HCT116 (cell line): ENCODE measurements around the gene NOTO. TPM values are rescaled to one million over a fixed set of nuclear protein-coding genes. Genes with fewer than 3 reads are reported as not detected.

ENCODE experiments used
- ATAC-seq: fragments of 200-7000 bp; cut with Tn5 transposase; 2 replicates; pipeline ENCODE4 v1.9.1; 2020; ENCODE audit warnings: mild to moderate bottlenecking, moderate library complexity
- BruUV-seq: library from RNA; stranded (reverse); fragments of 400-500 nt; replicated peaks from 2 replicates; lab custom pipeline; 2021; lab: Mats Ljungman, UMichigan
- CTCF ChIA-PET: fragments of 300-600 bp; sonication (Branson Sonifier 250); formaldehyde crosslinking; loops from one replicate; lab custom pipeline; 2021; ENCODE audit warnings: antibody characterized with exemption; lab: Charles Lee
- POLR2A ChIA-PET: fragments of 300-600, 350-600 bp; sonication (Branson Sonifier 250); formaldehyde crosslinking; loops from one replicate; lab custom pipeline; 2021; ENCODE audit warnings: antibody characterized with exemption; lab: Charles Lee
- RAD21 ChIA-PET, 2 experiments: fragments of 300-600 bp; sonication (Branson Sonifier 250); formaldehyde crosslinking; loops; one replicate each; lab custom pipeline; 2023; ENCODE audit warnings: low total read pairs in 2 of 2; ENCODE audit not compliant: uncharacterized antibody in 2 of 2, unreplicated experiment in 2 of 2, low non-redundant PET in 1 of 2; lab: Charles Lee
- DNase-seq: peaks from one replicate; pipeline ENCODE4 v3.0.0-alpha.2; 2010; ENCODE audit warnings: low read depth, low spot score
- H2AFZ ChIP-seq: fragments of 200-600 bp; shearing (Covaris generic), sonication (generic); 2 replicates; pipeline ENCODE4 v1.6.1; 2017; ENCODE audit warnings: low read depth, mixed run types, mixed read lengths, antibody characterized with exemption, low read length; ENCODE audit not compliant: poor library complexity, severe bottlenecking
- H3K27ac ChIP-seq: 2 replicates; pipeline ENCODE4 v1.5.1; 2012; ENCODE audit warnings: low read depth, low read length
- H3K27me3 ChIP-seq: fragments of 200-600 bp; sonication (generic); 2 replicates; pipeline ENCODE4 v1.6.1; 2016; ENCODE audit warnings: mixed run types, low read length, mixed read lengths; ENCODE audit not compliant: insufficient read depth
- H3K36me3 ChIP-seq, 2 experiments: fragments of 200-500 bp in 1 of 2; fragments of 200-600 bp in 1 of 2; sonication (Bioruptor generic) in 1 of 2; sonication (generic) in 1 of 2; 2 replicates each; pipeline versions ENCODE4 v1.5.1 to v1.6.1; 2014 to 2016; ENCODE audit warnings: low read length in 2 of 2, inconsistent platforms in 1 of 2, mixed read lengths in 1 of 2, mixed run types in 1 of 2; ENCODE audit not compliant: insufficient read depth in 2 of 2, control insufficient read depth in 1 of 2
- H3K4me1 ChIP-seq, 2 experiments: fragments of 200-600 bp in 1 of 2; sonication (generic) in 1 of 2; 2 replicates each; pipeline versions ENCODE4 v1.5.1 to v1.6.1; 2012 to 2017; ENCODE audit warnings: low read length in 2 of 2, inconsistent platforms in 1 of 2, mild to moderate bottlenecking in 1 of 2, mixed read lengths in 1 of 2, mixed run types in 1 of 2, moderate library complexity in 1 of 2; ENCODE audit not compliant: insufficient read depth in 2 of 2, control insufficient read depth in 1 of 2
- H3K4me2 ChIP-seq: fragments of 200-600 bp; sonication (generic); 2 replicates; pipeline ENCODE4 v1.6.1; 2017; ENCODE audit warnings: mixed run types, low read length, mixed read lengths
- H3K4me3 ChIP-seq, 2 experiments: fragments of 200-600 bp in 1 of 2; sonication (generic) in 1 of 2; replicated peaks in 1 of 2; 2 replicates each; pipeline ENCODE4 v1.5.1; 2011 to 2016; ENCODE audit warnings: low read length in 2 of 2, control low read depth in 1 of 2, low read depth in 1 of 2, mild to moderate bottlenecking in 1 of 2, mixed read lengths in 1 of 2, mixed run types in 1 of 2
- H3K79me2 ChIP-seq: fragments of 200-600 bp; sonication (generic); 2 replicates; pipeline ENCODE4 v1.6.1; 2017; ENCODE audit warnings: mild to moderate bottlenecking, mixed run types, low read length, moderate library complexity, mixed read lengths; ENCODE audit not compliant: insufficient read depth
- H3K9ac ChIP-seq: fragments of 200-600 bp; sonication (generic); 2 replicates; pipeline ENCODE4 v1.6.1; 2016; ENCODE audit warnings: low read length, mixed read lengths
- H3K9me2 ChIP-seq: fragments of 200-600 bp; sonication (generic), shearing (Covaris generic); 2 replicates; pipeline ENCODE4 v1.6.1; 2017; ENCODE audit warnings: mixed run types, mild to moderate bottlenecking, moderate library complexity; ENCODE audit not compliant: insufficient read depth
- H3K9me3 ChIP-seq, 2 experiments: fragments of 200-500 bp in 1 of 2; fragments of 200-600 bp in 1 of 2; sonication (Bioruptor generic) in 1 of 2; sonication (generic) in 1 of 2; 2 replicates each; pipeline ENCODE4 v1.6.1; 2014 to 2017; ENCODE audit warnings: low read length in 2 of 2, mixed read lengths in 2 of 2, inconsistent platforms in 1 of 2, low read depth in 1 of 2, mild to moderate bottlenecking in 1 of 2, mixed run types in 1 of 2, moderate library complexity in 1 of 2; ENCODE audit not compliant: control insufficient read depth in 1 of 2, insufficient read depth in 1 of 2
- H4K20me1 ChIP-seq: fragments of 200-600 bp; sonication (generic), shearing (Covaris generic); 2 replicates; pipeline ENCODE4 v1.6.1; 2017; ENCODE audit warnings: mixed run types, mild to moderate bottlenecking, moderate library complexity; ENCODE audit not compliant: insufficient read depth
- ELF1 ChIP-seq: IDR thresholded peaks from 2 replicates; pipeline ENCODE4 v1.6.1; 2012; ENCODE audit warnings: low read depth, borderline replicate concordance
- FOSL1 ChIP-seq: IDR thresholded peaks from 2 replicates; pipeline ENCODE4 v1.6.1; 2012; ENCODE audit warnings: low read depth
- RAD21 ChIP-seq: IDR thresholded peaks from 2 replicates; pipeline ENCODE4 v1.6.1; 2012; ENCODE audit warnings: low read depth, mild to moderate bottlenecking
- SIN3A ChIP-seq: IDR thresholded peaks from 2 replicates; pipeline ENCODE4 v1.6.1; 2012; ENCODE audit warnings: low read depth
- intact Hi-C: fragments of 100-400 bp; cut with micrococcal nuclease; formaldehyde crosslinking; loops from 2 replicates; pipeline ENCODE4 v1.10.0; 2022
- total RNA-seq: library from RNA; stranded (reverse); gene quantifications from one replicate; pipeline ENCODE4 v1.2.1, GENCODE V29; 2021; ENCODE audit not compliant: unreplicated experiment
- TF ChIP-seq, protein P1 (sequence below): IDR thresholded peaks from 2 replicates; pipeline ENCODE4 v1.6.1; 2012
- TF ChIP-seq, protein P2 (sequence below), 3 experiments: fragments of 200-600 bp in 1 of 3; sonication (generic) in 1 of 3; IDR thresholded peaks in 2 of 3; conservative IDR thresholded peaks in 1 of 3; 2 replicates each; pipeline ENCODE4 v1.5.1; 2012 to 2017; ENCODE audit warnings: low read depth in 2 of 3, low read length in 2 of 3, antibody characterized with exemption in 1 of 3, borderline replicate concordance in 1 of 3, control low read depth in 1 of 3, mild to moderate bottlenecking in 1 of 3, mixed read lengths in 1 of 3, mixed run types in 1 of 3, moderate library complexity in 1 of 3; ENCODE audit not compliant: insufficient read depth in 1 of 3

Gene NOTO
- total RNA-seq, 1 experiment from 2014 or later, result not detected

DNA sequence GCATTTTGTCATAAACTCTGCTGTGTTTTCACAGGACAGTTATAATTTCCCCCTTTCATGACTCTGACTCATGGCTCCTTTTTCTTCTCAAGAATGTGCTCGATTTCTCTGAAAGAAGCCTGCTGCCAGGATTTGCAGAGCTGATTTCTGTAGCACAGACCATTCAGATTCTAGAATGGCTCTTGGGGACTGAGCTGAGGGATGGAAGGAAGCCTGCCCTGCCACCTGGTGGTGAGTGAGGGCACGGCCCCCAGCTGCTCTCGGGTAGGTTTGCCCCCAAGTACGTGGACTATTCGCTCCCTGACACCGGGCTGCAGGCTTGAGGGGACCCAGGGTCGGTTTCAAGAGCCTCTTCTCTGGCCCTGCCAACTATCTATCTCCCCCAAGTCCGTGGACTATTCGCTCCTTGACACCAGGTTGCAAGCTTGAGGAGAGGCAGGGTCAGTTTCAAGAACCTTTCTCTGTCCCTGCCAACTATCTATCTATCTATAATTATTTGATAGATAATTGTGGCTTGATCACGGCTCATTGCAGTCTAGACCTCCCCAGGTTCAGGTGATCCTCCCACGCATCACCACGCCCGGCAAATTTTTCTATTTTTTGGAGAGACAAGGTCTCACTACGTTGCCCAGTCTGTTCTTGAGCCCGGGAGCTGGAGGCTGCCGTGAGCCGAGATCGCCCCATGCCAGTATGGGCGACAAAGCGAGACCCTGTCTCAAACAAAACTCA, 10.2 kb downstream of the NOTO start:
- no peak overlapping the region for H3K27ac ChIP-seq
- H3K4me3 ChIP-seq, result no peak overlapping the region
- peak; percentile 81 for ATAC-seq
- CTCF ChIA-PET, result interaction anchor here (0.7 to 2.6 kb wide), 18 partner anchors 8 to 325 kb away, joined by 3 to 31 read pairs (median 4); partner anchors contain the start of genes CCT7, NOTO, PRADC1 and SFXN5
- POLR2A ChIA-PET, result interaction anchor here (1.1 to 2.1 kb wide), 2 partner anchors 21 to 35 kb away, joined by 5 to 8 read pairs; partner anchors contain the start of genes CCT7 and PRADC1
- no peaks in the 10 kb centered on the region for H3K9me2 ChIP-seq
- no peaks in the 10 kb centered on the region for H4K20me1 ChIP-seq
- intact Hi-C loops, result loop anchor here (1.0 kb wide), 2 partner anchors 35 to 127 kb away; no protein-coding TSS in a partner anchor
- RAD21 ChIA-PET, result interaction anchor here in 1 of 2 experiments (2.2 kb wide), 1 partner anchor 35 kb away, joined by 8 read pairs; no protein-coding TSS in a partner anchor
- BruUV-seq, result no TSS peak
- peak overlapping the region; percentile 83 for H3K4me2 ChIP-seq
- peaks cover 32% of the 10 kb centered on the region for H3K79me2 ChIP-seq
- TF ChIP-seq, protein P1, sequence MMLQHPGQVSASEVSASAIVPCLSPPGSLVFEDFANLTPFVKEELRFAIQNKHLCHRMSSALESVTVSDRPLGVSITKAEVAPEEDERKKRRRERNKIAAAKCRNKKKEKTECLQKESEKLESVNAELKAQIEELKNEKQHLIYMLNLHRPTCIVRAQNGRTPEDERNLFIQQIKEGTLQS, result no peak
- TF ChIP-seq FOSL1 (no peak), SIN3A (no peak), ELF1 (no peak), RAD21 (peak; percentile 78)
- TF ChIP-seq, protein P2, sequence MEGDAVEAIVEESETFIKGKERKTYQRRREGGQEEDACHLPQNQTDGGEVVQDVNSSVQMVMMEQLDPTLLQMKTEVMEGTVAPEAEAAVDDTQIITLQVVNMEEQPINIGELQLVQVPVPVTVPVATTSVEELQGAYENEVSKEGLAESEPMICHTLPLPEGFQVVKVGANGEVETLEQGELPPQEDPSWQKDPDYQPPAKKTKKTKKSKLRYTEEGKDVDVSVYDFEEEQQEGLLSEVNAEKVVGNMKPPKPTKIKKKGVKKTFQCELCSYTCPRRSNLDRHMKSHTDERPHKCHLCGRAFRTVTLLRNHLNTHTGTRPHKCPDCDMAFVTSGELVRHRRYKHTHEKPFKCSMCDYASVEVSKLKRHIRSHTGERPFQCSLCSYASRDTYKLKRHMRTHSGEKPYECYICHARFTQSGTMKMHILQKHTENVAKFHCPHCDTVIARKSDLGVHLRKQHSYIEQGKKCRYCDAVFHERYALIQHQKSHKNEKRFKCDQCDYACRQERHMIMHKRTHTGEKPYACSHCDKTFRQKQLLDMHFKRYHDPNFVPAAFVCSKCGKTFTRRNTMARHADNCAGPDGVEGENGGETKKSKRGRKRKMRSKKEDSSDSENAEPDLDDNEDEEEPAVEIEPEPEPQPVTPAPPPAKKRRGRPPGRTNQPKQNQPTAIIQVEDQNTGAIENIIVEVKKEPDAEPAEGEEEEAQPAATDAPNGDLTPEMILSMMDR (IDR thresholded peaks at IDR 0.05 in 2 of 3, conservative IDR thresholded peaks at IDR 0.05 in 1 of 3; ENCODE audit: borderline replicate concordance in 1 of 3, insufficient read depth in 1 of 3, low read depth in 2 of 3, low read length in 2 of 3), result peak; percentile 78 to 99 (median 95)
- TF ChIP-seq, all 23 proteins: peak for 2
- Histone ChIP-seq H2AFZ (no peak overlapping the region), H3K4me1 (peaks cover 3 to 34% of the 10 kb centered on the region in 2 experiments; a peak in 3 of 4 replicates), H3K27me3 (no peaks in the 10 kb centered on the region), H3K36me3 (no peaks in the 10 kb centered on the region), H3K9ac (no peak overlapping the region), H3K9me3 (no peaks in the 10 kb centered on the region)
- no peak for DNase-seq
